Stimulated activated naive CD8-positive, alpha-beta T cell treated with anti-CD3 and anti-CD28 coated beads, Interleukin-15, amount 100 ng/mL, for 72 hours (primary cell): ENCODE data around the gene IFT88.

ENCODE experiments used
- ATAC-seq: fragments of 150-1000 bp; cut with Tn5 transposase; 2 replicates; pipeline ENCODE4 v1.10.0; 2021; ENCODE audit warnings: mild to moderate bottlenecking, moderate library complexity
- DNase-seq, 2 donors: peaks; one replicate each; pipeline ENCODE4 v3.0.0; 2021 to 2022
- H3K27ac Mint-ChIP-seq, 2 donors: one replicate each; pipeline ENCODE4 v1.8.0; 2022; ENCODE audit warnings: mild to moderate bottlenecking in 2 of 2, mixed read lengths in 2 of 2, moderate library complexity in 2 of 2
- H3K27me3 Mint-ChIP-seq: one replicate; pipeline ENCODE4 v1.8.0; 2022; ENCODE audit warnings: mixed read lengths
- H3K4me1 Mint-ChIP-seq: one replicate; pipeline ENCODE4 v1.8.0; 2022; ENCODE audit warnings: mild to moderate bottlenecking, mixed read lengths
- H3K4me3 Mint-ChIP-seq, 2 donors: one replicate each; pipeline ENCODE4 v1.8.0; 2022; ENCODE audit warnings: mild to moderate bottlenecking in 2 of 2, mixed read lengths in 2 of 2, moderate library complexity in 1 of 2
- H3K9me3 Mint-ChIP-seq, 2 donors: one replicate each; pipeline ENCODE4 v1.8.0; 2022; ENCODE audit warnings: mixed read lengths in 2 of 2

Gene IFT88

DNA sequence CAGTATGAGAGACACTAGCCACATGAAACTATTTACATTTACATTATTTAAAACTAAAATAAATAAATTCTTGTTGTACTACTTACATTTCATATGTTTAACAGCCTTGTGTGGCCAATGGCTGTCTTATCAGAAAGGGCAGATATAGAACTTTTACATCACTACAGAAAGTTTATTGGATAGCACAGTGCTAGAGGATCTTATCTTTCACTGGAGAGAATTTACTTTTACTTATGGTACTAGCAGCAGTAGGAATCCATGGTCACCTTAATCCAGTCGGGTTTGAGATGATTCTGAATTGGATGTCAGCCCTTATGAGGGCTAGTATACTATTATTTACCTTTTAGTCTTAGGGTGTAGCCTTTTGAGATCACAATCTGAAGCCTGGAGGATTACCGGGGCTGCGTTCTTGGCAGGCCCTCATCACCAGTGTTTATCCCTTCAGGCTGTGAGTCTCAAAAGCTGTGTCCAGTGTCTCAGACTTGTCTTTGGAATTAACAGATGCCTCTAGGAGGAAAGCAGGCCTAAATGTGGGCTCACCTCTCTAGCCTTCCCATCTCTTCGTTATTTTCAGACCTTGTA lies 21.7 kb downstream of the IFT88 start:
- H3K9me3 Mint-ChIP-seq, result peaks cover 0 to 7% of the 10 kb centered on the region in 2 donors
- no peak overlapping the region for H3K27ac Mint-ChIP-seq
- no peaks in the 10 kb centered on the region for H3K4me1 Mint-ChIP-seq
- no peak overlapping the region for H3K4me3 Mint-ChIP-seq
- DNase-seq, result no peak
- ATAC-seq, result no peak
- no peaks in the 10 kb centered on the region for H3K27me3 Mint-ChIP-seq

DNA sequence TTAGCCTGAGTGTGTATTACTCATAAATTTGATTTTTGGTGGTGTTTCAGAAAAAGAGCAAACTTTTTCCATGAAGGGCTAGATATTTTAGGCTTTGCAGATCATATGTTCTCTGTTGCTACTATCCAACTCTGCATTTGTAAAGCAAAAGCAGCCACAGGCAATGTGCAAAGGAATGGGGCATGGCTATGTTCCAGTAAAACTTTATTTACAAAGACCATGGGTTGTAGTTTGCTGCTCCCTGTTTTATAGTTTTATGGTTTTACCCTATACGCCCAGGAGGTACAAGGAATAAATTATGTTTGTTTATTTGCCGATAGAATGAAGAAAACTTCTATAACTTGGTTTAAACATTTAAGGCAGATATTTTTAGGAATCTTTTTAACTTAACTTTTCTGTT lies 23.6 kb downstream of the IFT88 start:
- ATAC-seq (no peak), DNase-seq (no peak)
- Mint-ChIP-seq H3K4me3 (no peak overlapping the region), H3K9me3 (no peaks in the 10 kb centered on the region), H3K27ac (no peak overlapping the region), H3K4me1 (no peaks in the 10 kb centered on the region), H3K27me3 (no peaks in the 10 kb centered on the region)

DNA sequence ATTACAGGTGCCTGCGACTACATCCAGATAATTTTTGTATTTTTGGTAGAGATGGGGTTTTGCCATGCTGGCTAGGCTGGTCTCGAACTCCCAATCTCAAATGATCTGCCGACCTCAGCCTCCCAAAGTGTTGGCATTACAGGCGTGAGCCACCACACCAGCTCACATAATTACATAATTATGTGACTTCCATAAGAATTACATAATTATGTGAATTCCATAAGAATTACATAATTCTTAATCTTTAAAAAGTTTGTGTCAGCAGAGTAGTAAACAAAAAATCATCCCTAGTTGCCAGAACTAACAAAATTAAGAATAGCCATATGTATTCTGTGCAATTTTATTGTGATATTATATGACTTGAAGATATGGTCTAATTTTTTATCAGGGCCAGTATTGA lies 25.6 kb downstream of the IFT88 start:
- Mint-ChIP-seq H3K4me1 (no peaks in the 10 kb centered on the region), H3K9me3 (no peaks in the 10 kb centered on the region), H3K4me3 (no peak overlapping the region), H3K27ac (no peak overlapping the region), H3K27me3 (no peaks in the 10 kb centered on the region)
- DNase-seq (no peak), ATAC-seq (no peak)

DNA sequence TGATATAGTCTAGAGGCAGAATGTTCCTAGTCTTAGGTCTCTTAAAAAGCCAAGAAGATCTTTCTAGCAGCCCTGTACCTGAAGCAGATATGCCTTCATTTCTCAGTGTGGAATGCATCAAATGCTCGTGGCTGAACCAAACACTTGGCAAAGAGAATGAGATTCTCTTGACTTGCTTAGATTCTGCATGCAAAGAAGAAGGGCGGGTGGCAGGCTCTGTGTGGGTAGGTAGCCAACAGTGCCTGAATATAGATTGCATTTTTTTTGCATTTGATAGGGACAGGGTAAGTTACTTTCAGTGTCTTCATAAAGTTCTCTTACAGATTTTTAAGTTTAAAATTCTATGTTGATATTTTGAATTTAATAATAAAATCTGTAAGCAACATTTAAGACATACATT lies 27.3 kb downstream of the IFT88 start:
- Mint-ChIP-seq H3K4me3 (no peak overlapping the region), H3K4me1 (no peaks in the 10 kb centered on the region)
- ATAC-seq, result no peak

DNA sequence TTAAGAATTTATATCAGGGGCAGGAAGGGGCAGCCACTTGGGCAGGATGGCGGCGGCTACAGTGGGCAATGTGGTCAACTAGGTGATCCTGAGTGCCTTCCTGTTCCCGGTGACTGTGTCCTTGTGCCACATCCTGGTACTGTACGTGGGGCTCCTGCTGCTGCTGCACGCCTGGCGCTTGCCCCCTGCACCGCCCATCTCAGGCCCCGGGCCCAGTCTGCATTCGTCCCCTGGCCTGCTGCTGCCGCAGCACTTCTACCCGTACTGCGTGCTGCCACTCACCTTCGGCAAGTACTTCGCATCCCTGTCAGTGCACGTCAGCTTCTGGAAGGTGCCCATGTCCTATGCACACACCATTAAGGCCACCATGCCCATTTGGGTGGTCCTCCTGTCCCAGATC lies 40.1 kb downstream of the IFT88 start:
- no peak for DNase-seq
- Mint-ChIP-seq H3K4me3 (no peak overlapping the region), H3K27ac (no peak overlapping the region), H3K4me1 (no peaks in the 10 kb centered on the region), H3K27me3 (no peaks in the 10 kb centered on the region), H3K9me3 (no peaks in the 10 kb centered on the region)
- ATAC-seq, result no peak

More for the DNA sequence above, 27.3 kb downstream of the IFT88 start:
- Mint-ChIP-seq H3K27ac (no peak overlapping the region), H3K27me3 (no peaks in the 10 kb centered on the region), H3K9me3 (no peaks in the 10 kb centered on the region)
- DNase-seq, result no peak

DNA sequence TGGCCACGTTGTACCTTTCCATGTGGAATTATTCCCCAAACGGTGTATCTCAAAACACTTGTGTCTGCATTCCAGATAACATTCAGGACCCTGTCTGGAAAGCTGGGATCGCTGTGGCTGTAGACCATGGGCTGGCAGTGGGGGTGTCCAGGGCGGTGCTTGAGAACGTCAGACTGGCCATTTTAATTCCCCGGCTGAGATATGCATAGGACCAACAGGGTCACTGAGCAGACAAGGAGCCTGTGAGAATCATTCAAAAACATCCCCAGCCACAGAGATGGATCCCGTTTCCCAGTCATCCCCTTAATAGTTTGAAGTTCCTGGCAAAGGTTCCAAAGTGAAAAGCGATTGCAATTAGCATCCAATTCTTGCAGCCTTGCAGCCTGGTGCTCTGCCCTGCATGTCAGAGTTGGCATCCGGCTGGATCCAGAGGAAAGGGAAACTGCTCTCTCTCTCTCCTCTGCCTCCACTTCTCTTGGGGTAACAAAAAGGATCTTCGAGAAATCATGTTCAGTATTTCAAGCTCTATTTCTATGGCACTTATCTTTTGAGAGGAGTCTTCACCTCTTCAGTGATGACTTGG lies 41.6 kb downstream of the IFT88 start:
- no peaks in the 10 kb centered on the region for H3K9me3 Mint-ChIP-seq
- ATAC-seq, result no peak

DNA sequence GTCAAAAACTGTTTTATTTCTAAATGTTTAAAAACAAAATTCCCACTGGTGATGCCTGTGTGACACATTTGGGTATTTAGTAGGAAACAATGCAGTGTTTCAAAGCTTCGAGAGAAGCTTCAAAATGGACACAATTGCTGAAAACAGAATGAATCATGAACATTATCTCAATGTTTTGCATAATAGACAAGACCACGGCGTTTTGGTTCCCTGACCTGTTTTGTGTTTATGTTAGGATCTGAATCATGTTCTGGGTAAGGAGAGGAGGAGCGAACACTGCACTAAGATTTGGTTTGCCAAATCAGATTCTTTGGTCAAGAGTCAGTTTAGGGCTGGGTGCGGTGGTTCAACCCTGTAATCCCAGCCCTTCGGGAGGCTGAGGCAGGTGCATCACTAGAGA lies 42.2 kb downstream of the IFT88 start:
- ATAC-seq, result no peak
- Mint-ChIP-seq H3K27me3 (no peaks in the 10 kb centered on the region), H3K4me3 (no peak overlapping the region), H3K27ac (no peak overlapping the region), H3K4me1 (no peaks in the 10 kb centered on the region), H3K9me3 (no peaks in the 10 kb centered on the region)
- no peak for DNase-seq

More for the DNA sequence above, 41.6 kb downstream of the IFT88 start:
- Mint-ChIP-seq H3K4me3 (no peak overlapping the region), H3K27me3 (no peaks in the 10 kb centered on the region), H3K4me1 (no peaks in the 10 kb centered on the region), H3K27ac (no peak overlapping the region)
- no peak for DNase-seq

DNA sequence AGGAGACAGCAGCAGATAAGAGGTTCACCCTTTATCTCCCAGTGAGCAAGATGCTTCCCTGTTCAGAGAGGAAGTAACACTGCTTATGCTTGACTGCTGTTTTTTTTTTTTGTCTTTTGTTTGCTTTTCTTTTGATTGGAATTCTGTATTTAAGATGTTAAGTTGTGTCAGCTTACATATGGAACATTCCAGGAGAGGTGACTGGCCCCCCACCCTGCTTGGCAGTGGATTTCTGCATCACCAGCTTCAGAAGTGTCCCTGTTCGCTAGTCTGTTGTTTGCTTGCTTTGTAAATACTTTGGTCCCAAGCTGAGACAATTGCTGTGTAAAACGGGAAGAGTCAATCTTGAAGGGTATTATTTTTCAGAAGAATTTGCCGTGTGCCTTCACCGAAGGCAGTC lies 43.0 kb downstream of the IFT88 start:
- Mint-ChIP-seq H3K9me3 (no peaks in the 10 kb centered on the region), H3K27me3 (no peaks in the 10 kb centered on the region), H3K4me3 (no peak overlapping the region), H3K4me1 (no peaks in the 10 kb centered on the region), H3K27ac (no peak overlapping the region)
- no peak for DNase-seq
- ATAC-seq, result no peak

DNA sequence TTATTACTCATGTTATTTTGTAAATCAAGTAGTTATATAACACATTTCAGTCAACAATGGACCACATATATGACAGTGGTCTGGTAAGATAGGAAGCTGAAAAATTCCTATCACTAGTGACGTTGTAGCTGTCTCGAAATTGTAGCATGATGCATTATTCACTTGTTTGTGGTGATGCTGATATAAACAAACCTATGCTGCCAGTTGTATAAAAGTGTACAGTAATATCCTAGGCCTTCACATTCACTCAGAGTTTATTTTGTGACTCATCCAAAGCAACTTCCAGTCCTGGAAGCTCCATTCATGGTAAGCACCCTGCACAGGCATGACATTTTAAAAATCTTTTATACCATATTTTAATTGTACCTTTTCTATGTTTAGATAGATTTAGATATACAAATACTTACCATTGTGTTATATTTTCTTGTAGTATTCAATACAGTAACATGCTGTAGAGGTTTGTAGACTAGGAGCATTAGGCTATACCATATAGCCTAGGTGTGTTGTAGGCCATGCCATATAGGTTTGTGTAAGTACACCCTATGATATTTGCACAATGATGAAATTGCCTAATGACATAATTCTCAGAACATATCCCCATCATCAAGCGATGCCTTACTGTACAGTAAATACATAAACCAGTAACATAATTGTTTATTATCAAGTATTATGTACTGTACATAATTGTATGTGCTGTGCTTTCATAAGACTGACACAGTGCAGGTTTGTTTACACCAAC lies 49.3 kb downstream of the IFT88 start:
- Mint-ChIP-seq H3K9me3 (no peaks in the 10 kb centered on the region), H3K27ac (no peak overlapping the region), H3K4me3 (no peak overlapping the region), H3K27me3 (no peaks in the 10 kb centered on the region), H3K4me1 (no peaks in the 10 kb centered on the region)
- DNase-seq, result no peak
- ATAC-seq, result no peak

DNA sequence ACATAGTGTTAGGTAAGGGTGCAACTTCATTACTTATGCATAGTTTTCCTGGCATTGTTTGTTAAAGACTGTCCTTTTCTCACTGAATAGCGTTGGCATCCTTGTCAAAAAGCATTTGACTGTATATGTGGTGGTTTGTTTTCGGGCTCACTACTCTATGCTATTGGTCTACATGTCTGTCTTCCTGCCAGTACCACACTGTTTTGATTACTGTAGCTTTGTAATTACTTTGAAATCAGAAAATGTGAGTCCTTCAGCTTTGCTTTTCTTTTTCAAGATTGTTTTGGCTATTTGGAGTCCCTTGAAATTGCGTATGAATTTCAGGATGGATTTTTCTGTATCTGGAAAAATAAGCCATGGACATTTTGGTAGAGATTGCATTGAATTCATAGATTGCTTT lies 56.0 kb downstream of the IFT88 start:
- no peaks in the 10 kb centered on the region for H3K27me3 Mint-ChIP-seq
- H3K4me3 Mint-ChIP-seq, result no peak overlapping the region
- no peak overlapping the region for H3K27ac Mint-ChIP-seq
- ATAC-seq (no peak), DNase-seq (no peak)
- no peaks in the 10 kb centered on the region for H3K4me1 Mint-ChIP-seq
- no peaks in the 10 kb centered on the region for H3K9me3 Mint-ChIP-seq

DNA sequence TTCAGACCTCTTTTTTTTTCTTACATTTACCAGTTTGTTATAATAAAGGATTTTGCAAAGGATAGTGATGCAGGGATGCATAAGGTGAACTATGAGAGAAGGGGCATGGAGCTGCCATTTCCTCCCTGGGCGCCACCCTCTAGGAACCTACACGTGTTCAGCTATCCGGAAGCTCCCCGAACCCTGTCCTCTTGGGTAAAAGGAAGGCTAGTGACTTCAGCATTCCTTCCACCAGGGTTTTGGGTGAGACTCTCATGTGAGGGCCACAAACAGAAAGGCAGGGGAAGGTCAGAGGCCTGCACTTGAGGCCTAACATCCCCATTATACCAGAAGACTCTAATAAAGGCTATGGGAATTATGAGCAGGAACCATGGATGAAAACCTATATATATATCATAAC lies 57.3 kb downstream of the IFT88 start:
- no peak overlapping the region for H3K27ac Mint-ChIP-seq
- no peaks in the 10 kb centered on the region for H3K4me1 Mint-ChIP-seq
- ATAC-seq (no peak), DNase-seq (no peak)
- no peaks in the 10 kb centered on the region for H3K27me3 Mint-ChIP-seq
- H3K9me3 Mint-ChIP-seq, result no peaks in the 10 kb centered on the region
- no peak overlapping the region for H3K4me3 Mint-ChIP-seq

DNA sequence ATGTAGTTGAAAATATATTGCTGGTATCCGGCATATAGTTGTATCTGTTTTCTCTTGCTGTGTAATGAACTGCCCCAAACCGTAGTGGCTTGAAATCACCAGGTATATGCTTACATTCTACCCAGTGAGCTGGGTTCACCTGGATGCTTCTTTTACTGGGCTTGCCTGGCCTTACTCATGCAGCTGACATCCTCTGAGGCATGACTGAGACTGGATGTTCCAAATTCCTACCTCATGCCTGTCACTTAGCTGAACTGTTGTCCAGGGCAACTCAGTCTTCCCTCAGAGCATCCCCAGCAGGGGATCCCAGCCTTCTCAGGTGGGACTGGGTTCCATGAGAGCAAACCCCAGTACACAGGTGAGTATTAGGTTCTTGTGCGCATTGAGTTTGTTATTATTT lies 66.8 kb downstream of the IFT88 start:
- Mint-ChIP-seq H3K9me3 (no peaks in the 10 kb centered on the region), H3K4me3 (no peak overlapping the region), H3K27ac (no peak overlapping the region), H3K27me3 (no peaks in the 10 kb centered on the region), H3K4me1 (peaks cover 6% of the 10 kb centered on the region)
- no peak for ATAC-seq
- no peak for DNase-seq

DNA sequence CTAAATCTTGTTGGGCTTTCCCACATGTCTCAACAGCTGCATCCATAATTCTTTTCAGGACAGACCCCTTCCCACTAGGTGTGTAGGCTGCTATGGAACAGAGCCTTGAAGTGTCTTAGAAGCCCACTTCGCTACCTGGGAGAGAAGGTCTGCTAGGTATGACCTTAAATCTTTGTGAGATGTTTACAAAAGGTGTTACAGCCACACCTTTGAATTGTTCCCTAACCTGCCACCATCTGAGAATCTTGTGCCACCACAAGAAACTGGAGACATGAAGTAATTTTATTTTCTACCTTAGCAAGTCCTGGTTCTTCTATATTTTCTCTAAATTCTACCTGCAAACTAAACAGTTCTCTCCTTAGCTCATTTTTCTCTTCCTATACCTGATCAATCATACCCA lies 69.1 kb downstream of the IFT88 start:
- peak overlapping the region in 1 of 2 donors; percentile 1 for H3K27ac Mint-ChIP-seq
- H3K9me3 Mint-ChIP-seq, result no peaks in the 10 kb centered on the region
- H3K4me1 Mint-ChIP-seq, result peaks cover 6% of the 10 kb centered on the region
- no peak overlapping the region for H3K4me3 Mint-ChIP-seq
- no peak for DNase-seq
- ATAC-seq, result no peak
- H3K27me3 Mint-ChIP-seq, result no peaks in the 10 kb centered on the region

DNA sequence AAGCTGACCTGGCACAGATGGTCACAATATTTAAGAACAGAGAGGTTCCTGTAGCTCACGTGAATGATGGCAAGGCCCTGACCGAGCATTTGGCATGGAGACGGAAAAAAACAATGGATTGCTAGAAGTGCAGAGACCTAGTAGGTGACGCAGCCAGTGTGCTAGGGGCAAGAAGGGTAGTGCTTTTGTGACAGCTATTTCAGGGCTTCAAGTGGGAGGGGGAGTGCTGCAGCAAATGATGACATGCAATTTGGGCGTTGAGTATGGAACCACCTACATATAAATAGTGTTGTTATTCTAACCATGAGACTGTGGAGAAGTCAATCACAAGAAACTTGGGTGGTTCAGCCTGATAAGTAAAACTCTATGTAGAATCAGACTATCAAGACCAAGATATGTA lies 70.9 kb downstream of the IFT88 start:
- Mint-ChIP-seq H3K9me3 (no peaks in the 10 kb centered on the region), H3K4me3 (no peak overlapping the region)

DNA sequence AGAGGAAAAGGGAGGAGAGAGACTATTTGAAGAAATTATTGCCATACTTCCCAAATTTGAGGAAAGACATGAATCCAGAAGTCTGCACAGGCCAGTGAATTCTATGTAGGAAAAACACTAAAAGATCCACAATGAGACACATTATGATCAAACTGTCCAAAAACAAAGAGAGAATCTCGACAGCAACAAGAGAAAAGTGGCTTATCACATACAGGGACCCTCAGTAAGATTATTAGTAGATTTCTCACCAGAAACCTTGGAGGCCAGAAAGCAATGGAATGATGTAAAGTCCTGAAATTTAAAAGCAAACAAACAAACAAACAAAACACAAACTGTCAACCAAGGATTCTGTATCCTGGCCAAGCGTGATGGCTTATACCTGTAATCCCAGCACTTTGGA lies 80.8 kb downstream of the IFT88 start:
- H3K4me1 Mint-ChIP-seq, result no peaks in the 10 kb centered on the region
- DNase-seq (no peak), ATAC-seq (no peak)
- H3K4me3 Mint-ChIP-seq, result no peak overlapping the region
- H3K9me3 Mint-ChIP-seq, result peaks cover 0 to 5% of the 10 kb centered on the region in 2 donors
- no peaks in the 10 kb centered on the region for H3K27me3 Mint-ChIP-seq
- no peak overlapping the region for H3K27ac Mint-ChIP-seq

More for the DNA sequence above, 70.9 kb downstream of the IFT88 start:
- ATAC-seq, result no peak
- peaks cover 6% of the 10 kb centered on the region for H3K4me1 Mint-ChIP-seq
- DNase-seq, result no peak
- no peak overlapping the region for H3K27ac Mint-ChIP-seq
- no peaks in the 10 kb centered on the region for H3K27me3 Mint-ChIP-seq

DNA sequence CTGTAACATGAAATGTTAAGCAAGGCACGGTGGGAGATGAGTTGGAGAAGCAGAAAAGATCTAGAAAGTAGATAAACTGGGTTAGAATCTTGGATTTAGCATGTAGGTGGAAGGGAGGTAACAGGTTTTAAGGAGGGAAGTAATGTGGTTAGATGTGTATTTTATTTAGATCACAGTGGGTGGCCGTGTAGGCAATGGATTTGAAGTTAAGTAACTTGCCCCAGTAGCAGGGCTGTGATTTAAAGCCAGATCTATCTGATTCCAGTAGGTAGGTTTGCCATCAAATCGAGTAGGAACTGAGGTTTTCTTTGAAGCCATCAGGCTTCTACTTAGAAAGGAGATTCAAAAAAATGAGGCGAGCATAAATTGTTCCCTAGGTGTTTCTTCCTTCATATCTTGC lies 86.0 kb downstream of the IFT88 start:
- no peak for ATAC-seq
- Mint-ChIP-seq H3K4me1 (no peaks in the 10 kb centered on the region), H3K27ac (no peak overlapping the region), H3K9me3 (no peaks in the 10 kb centered on the region), H3K27me3 (no peaks in the 10 kb centered on the region), H3K4me3 (no peak overlapping the region)
- no peak for DNase-seq

DNA sequence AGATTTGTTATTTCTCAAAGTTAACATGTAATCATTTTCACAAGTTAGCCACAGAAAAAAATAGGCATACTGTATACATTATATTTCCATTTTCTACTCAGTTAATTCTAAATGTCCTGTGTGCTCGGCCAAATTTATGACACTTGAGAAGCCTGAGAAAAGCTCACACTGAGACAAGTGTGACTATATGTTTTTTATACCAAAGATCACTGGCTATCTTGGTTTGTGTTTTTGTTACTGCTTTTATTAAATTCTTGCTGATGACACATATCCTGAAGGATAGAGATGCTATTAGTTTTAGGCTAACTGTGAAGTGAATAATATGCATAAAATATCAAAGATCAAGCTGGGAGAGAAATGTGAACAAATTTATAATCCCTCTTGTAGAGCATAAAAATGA lies 87.2 kb downstream of the IFT88 start:
- H3K27ac Mint-ChIP-seq, result no peak overlapping the region

More for the DNA sequence above, 87.2 kb downstream of the IFT88 start:
- Mint-ChIP-seq H3K4me3 (no peak overlapping the region), H3K9me3 (no peaks in the 10 kb centered on the region), H3K4me1 (no peaks in the 10 kb centered on the region), H3K27me3 (no peaks in the 10 kb centered on the region)
- DNase-seq (no peak), ATAC-seq (no peak)
